ENCODE data around the gene FRMPD1.
A peak's percentile ranks its signal among the peaks of the same experiment; 100 is the strongest.

Gene FRMPD1

GRCh38 chr9:37778534-37778933 lies 127.8 kb downstream of the FRMPD1 start (continued):
- TF ChIP-seq ZNF701 (tag by site-specific recombination; IDR thresholded peaks at IDR 0.05) (no peak), ZNF645 (tag by site-specific recombination; IDR thresholded peaks at IDR 0.05) (no peak), ZFHX2 (tag by site-specific recombination; conservative IDR thresholded peaks at IDR 0.05) (no peak), ZNF398 (tag by site-specific recombination; IDR thresholded peaks at IDR 0.05) (no peak)

- Histone ChIP-seq H3K27ac (ENCODE audit: extremely low read depth, low read depth, low read length) (peak overlapping the region; percentile 45; the same call in 1 of the 2 replicates), H3K4me3 (ENCODE audit: low read depth, low read length) (peak overlapping the region; percentile 94), H3K36me3 (ENCODE audit: control insufficient read depth in 2 of 2, insufficient read depth in 1 of 2, low read length in 2 of 2) (peaks cover 22 to 46% of the 10 kb centered on the region in 2 experiments; a peak in 2 of 3 replicates), H3K9me3 (ENCODE audit: control insufficient read depth, insufficient read depth, low read depth, low read length) (no peaks in the 10 kb centered on the region), H3K4me1 (ENCODE audit: control insufficient read depth, insufficient read depth, low read length) (no peaks in the 10 kb centered on the region)
- no peak for TF ChIP-seq ZNF2 (tag by site-specific recombination; IDR thresholded peaks at IDR 0.05)
- TF ChIP-seq ZBTB1 (tag by site-specific recombination; IDR thresholded peaks at IDR 0.05): no peak
- no peak for TF ChIP-seq SALL2 (tag by site-specific recombination; IDR thresholded peaks at IDR 0.05; ENCODE audit: borderline replicate concordance)
- no peak for TF ChIP-seq MEIS1 (CRISPR knock-in tag; IDR thresholded peaks at IDR 0.05; ENCODE audit: borderline replicate concordance)
- TF ChIP-seq ZSCAN30 (tag by site-specific recombination; IDR thresholded peaks at IDR 0.05): no peak
- ChIA-PET POLR2A (interaction anchor here (1.0 to 1.8 kb wide), 8 partner anchors 9 to 851 kb away, joined by 3 to 44 read pairs (median 6); partner anchors contain the start of genes DCAF10, SLC25A51 and TOMM5), CTCF (interaction anchor here (0.5 to 1.8 kb wide), 5 partner anchors 208 to 756 kb away, joined by 3 to 7 read pairs (median 3); partner anchors contain the start of gene FBXO10)
Measured at GRCh38 chr9:37784291-37784615, 133.5 kb downstream of the FRMPD1 start.

GRCh38 chr9:37784616-37785483 lies 134.1 kb downstream of the FRMPD1 start, which contains the start of gene EXOSC3:
Gene EXOSC3, minus strand, starts transcription at chr9:37785064. Its CDS starts 20 bp downstream, at chr9:37785044.
- ChIA-PET POLR2A (interaction anchor here (0.5 to 1.8 kb wide), 22 partner anchors 9 to 851 kb away, joined by 3 to 44 read pairs (median 4); partner anchors contain the start of genes DCAF10, POLR1E, SLC25A51 and TOMM5), CTCF (interaction anchor here (0.5 to 1.8 kb wide), 11 partner anchors 12 to 1616 kb away, joined by 3 to 7 read pairs (median 3); partner anchors contain the start of gene FBXO10)
- no peaks in the 10 kb centered on the region for H3K4me1 ChIP-seq (ENCODE audit: control insufficient read depth, insufficient read depth, low read length)
- H3K9me3 ChIP-seq (ENCODE audit: control insufficient read depth, insufficient read depth, low read depth, low read length): no peaks in the 10 kb centered on the region
- H3K4me3 ChIP-seq (ENCODE audit: low read depth, low read length): peak within 1 kb of the TSS; percentile 94
- H3K36me3 ChIP-seq (ENCODE audit: control insufficient read depth in 2 of 2, insufficient read depth in 1 of 2, low read length in 2 of 2): peaks cover 17 to 40% of the 10 kb centered on the region in 2 experiments; a peak in 2 of 3 replicates
- peak within 1 kb of the TSS; percentile 51; the same call in 1 of the 2 replicates for H3K27ac ChIP-seq (ENCODE audit: extremely low read depth, low read depth, low read length)
- TF ChIP-seq ZNF626 (tag by site-specific recombination; IDR thresholded peaks at IDR 0.05) (no peak), PBX3 (CRISPR knock-in tag; IDR thresholded peaks at IDR 0.05) (0 out of 2 replicates have a peak, but pooled peaks have one; percentile 56), INSM2 (tag by site-specific recombination; IDR thresholded peaks at IDR 0.05) (no peak), ZNF223 (tag by site-specific recombination; IDR thresholded peaks at IDR 0.05) (no peak), KLF16 (tag by site-specific recombination; IDR thresholded peaks at IDR 0.05) (no peak; the same call in 1 of the 2 replicates), ZNF239 (tag by site-specific recombination; IDR thresholded peaks at IDR 0.05) (no peak), ZNF621 (tag by site-specific recombination; IDR thresholded peaks at IDR 0.05) (no peak), ZNF639 (tag by site-specific recombination; IDR thresholded peaks at IDR 0.05) (no peak), PATZ1 (tag by site-specific recombination; IDR thresholded peaks at IDR 0.05) (no peak), ZXDB (tag by site-specific recombination; IDR thresholded peaks at IDR 0.05) (peak; percentile 73), ZSCAN5A (tag by site-specific recombination; IDR thresholded peaks at IDR 0.05) (no peak; the same call in 1 of the 2 replicates)

Measured in HEK293 (cell line).